Measurements from ENCODE around the gene INS. TPM values are rescaled to one million over a fixed set of nuclear protein-coding genes. Genes with fewer than 3 reads are reported as not detected.

INS gene
- total RNA-seq (2014; rRNA removed; shearing (Covaris generic); ENCODE audit: low replicate concordance), result not detected in 2 replicates

- no peak for DNase-seq (ENCODE audit: low read depth)
- in situ Hi-C loops (cut with HindIII; ENCODE audit: low pct_unique_long_range_greater_than_20kb, low sequenced_read_pairs), result no loop called here
Observed at GRCh38 chr11:2160736-2161259, at the start of gene INS. Gene INS (minus strand): TSS chr11:2161209. CDS start chr11:2160971, 238 bp downstream.

- in situ Hi-C loops (cut with HindIII; ENCODE audit: low pct_unique_long_range_greater_than_20kb, low sequenced_read_pairs), result no loop called here
- no peak for DNase-seq (ENCODE audit: low read depth)
Observed at GRCh38 chr11:2210366-2211112, 49.5 kb upstream of the INS start.

- DNase-seq (ENCODE audit: low read depth), result no peak
- in situ Hi-C loops (cut with HindIII; ENCODE audit: low pct_unique_long_range_greater_than_20kb, low sequenced_read_pairs), result no loop called here
Observed at GRCh38 chr11:2209900-2210321, 48.9 kb upstream of the INS start.

- in situ Hi-C loops (cut with HindIII; ENCODE audit: low pct_unique_long_range_greater_than_20kb, low sequenced_read_pairs), result no loop called here
- DNase-seq (ENCODE audit: low read depth), result no peak
Observed at GRCh38 chr11:2209370-2209801, 48.4 kb upstream of the INS start.

GRCh38 chr11:2208691-2209369, 47.8 kb upstream of the INS start:
- no peak for DNase-seq (ENCODE audit: low read depth)

GRCh38 chr11:2207773-2208621, 47.0 kb upstream of the INS start:
- DNase-seq (ENCODE audit: low read depth), result no peak
- in situ Hi-C loops (cut with HindIII; ENCODE audit: low pct_unique_long_range_greater_than_20kb, low sequenced_read_pairs), result no loop called here

More at GRCh38 chr11:2208691-2209369, 47.8 kb upstream of the INS start:
- in situ Hi-C loops (cut with HindIII; ENCODE audit: low pct_unique_long_range_greater_than_20kb, low sequenced_read_pairs), result no loop called here

- DNase-seq (ENCODE audit: low read depth), result no peak
- in situ Hi-C loops (cut with HindIII; ENCODE audit: low pct_unique_long_range_greater_than_20kb, low sequenced_read_pairs), result no loop called here
Observed at GRCh38 chr11:2207212-2207611, 46.2 kb upstream of the INS start.

GRCh38 chr11:2205981-2206690, 45.1 kb upstream of the INS start:
- no peak for DNase-seq (ENCODE audit: low read depth)
- in situ Hi-C loops (cut with HindIII; ENCODE audit: low pct_unique_long_range_greater_than_20kb, low sequenced_read_pairs), result no loop called here

- in situ Hi-C loops (cut with HindIII; ENCODE audit: low pct_unique_long_range_greater_than_20kb, low sequenced_read_pairs), result no loop called here
- DNase-seq (ENCODE audit: low read depth), result no peak
Observed at GRCh38 chr11:2205214-2205720, 44.3 kb upstream of the INS start.

- in situ Hi-C loops (cut with HindIII; ENCODE audit: low pct_unique_long_range_greater_than_20kb, low sequenced_read_pairs), result no loop called here
- no peak for DNase-seq (ENCODE audit: low read depth)
Observed at GRCh38 chr11:2204361-2205213, 43.6 kb upstream of the INS start.

- no peak for DNase-seq (ENCODE audit: low read depth)
- in situ Hi-C loops (cut with HindIII; ENCODE audit: low pct_unique_long_range_greater_than_20kb, low sequenced_read_pairs), result no loop called here
Observed at GRCh38 chr11:2203440-2204259, 42.6 kb upstream of the INS start.

- in situ Hi-C loops (cut with HindIII; ENCODE audit: low pct_unique_long_range_greater_than_20kb, low sequenced_read_pairs), result no loop called here
Observed at GRCh38 chr11:2202900-2203439, 42.0 kb upstream of the INS start.

GRCh38 chr11:2202071-2202899, 41.3 kb upstream of the INS start:
- DNase-seq (ENCODE audit: low read depth), result no peak
- in situ Hi-C loops (cut with HindIII; ENCODE audit: low pct_unique_long_range_greater_than_20kb, low sequenced_read_pairs), result no loop called here

More at GRCh38 chr11:2202900-2203439, 42.0 kb upstream of the INS start:
- no peak for DNase-seq (ENCODE audit: low read depth)

GRCh38 chr11:2201542-2201941, 40.5 kb upstream of the INS start:
- in situ Hi-C loops (cut with HindIII; ENCODE audit: low pct_unique_long_range_greater_than_20kb, low sequenced_read_pairs), result no loop called here

GRCh38 chr11:2200957-2201519, 40.0 kb upstream of the INS start:
- DNase-seq (ENCODE audit: low read depth), result no peak
- in situ Hi-C loops (cut with HindIII; ENCODE audit: low pct_unique_long_range_greater_than_20kb, low sequenced_read_pairs), result no loop called here

More at GRCh38 chr11:2201542-2201941, 40.5 kb upstream of the INS start:
- no peak for DNase-seq (ENCODE audit: low read depth)
